Karpas-422 (cell line): ENCODE results near the gene EYA4. TPM values are rescaled to one million over a fixed set of nuclear protein-coding genes. Genes with fewer than 3 reads are reported as not detected.

Experiments
- DNase-seq: peaks from one replicate; pipeline ENCODE4 v3.0.0-alpha.2; 2015
- H2AFZ ChIP-seq: fragments of 200-600 bp; sonication (generic); 2 replicates; pipeline ENCODE4 v1.6.1; 2014; ENCODE audit warnings: antibody characterized with exemption, low read length, mixed read lengths
- H3K27ac ChIP-seq: fragments of 200-600 bp; sonication (generic); 2 replicates; pipeline ENCODE4 v1.5.1; 2014; ENCODE audit warnings: mild to moderate bottlenecking, low read length, moderate library complexity
- H3K27me3 ChIP-seq: fragments of 200-600 bp; sonication (generic); 2 replicates; pipeline ENCODE4 v1.6.1; 2014; ENCODE audit warnings: low read length, mixed read lengths
- H3K36me3 ChIP-seq: fragments of 200-600 bp; sonication (generic); 2 replicates; pipeline ENCODE4 v1.6.1; 2014; ENCODE audit warnings: low read length, mixed read lengths; ENCODE audit not compliant: insufficient read depth
- H3K4me1 ChIP-seq: fragments of 200-600 bp; sonication (generic); 2 replicates; pipeline ENCODE4 v1.6.1; 2014; ENCODE audit warnings: mild to moderate bottlenecking, low read length, mixed read lengths
- H3K4me2 ChIP-seq: fragments of 200-600 bp; sonication (generic); 2 replicates; pipeline ENCODE4 v1.6.1; 2014; ENCODE audit warnings: low read length, low read depth, mild to moderate bottlenecking; ENCODE audit not compliant: poor library complexity, severe bottlenecking
- H3K4me3 ChIP-seq: fragments of 200-600 bp; sonication (generic); 2 replicates; pipeline ENCODE4 v1.5.1; 2014; ENCODE audit warnings: mild to moderate bottlenecking, antibody characterized with exemption, low read length, mixed read lengths
- H3K79me2 ChIP-seq: fragments of 200-600 bp; sonication (generic); 2 replicates; pipeline ENCODE4 v1.6.1; 2014; ENCODE audit warnings: mild to moderate bottlenecking, low read length, mixed read lengths
- H3K9ac ChIP-seq: fragments of 200-600 bp; sonication (generic); 2 replicates; pipeline ENCODE4 v1.6.0; 2014; ENCODE audit warnings: low read length
- H3K9me2 ChIP-seq: fragments of 200-600 bp; sonication (generic), shearing (Covaris generic); replicated peaks from 2 replicates; pipeline ENCODE4 v1.6.0; 2014; ENCODE audit warnings: mild to moderate bottlenecking, low read length, moderate library complexity; ENCODE audit not compliant: insufficient read depth
- H3K9me3 ChIP-seq: fragments of 300-700, 200-600 bp; sonication (generic); 2 replicates; pipeline ENCODE4 v1.6.1; 2014; ENCODE audit warnings: low read length, mixed read lengths
- H4K20me1 ChIP-seq: fragments of 200-600 bp; sonication (generic); 2 replicates; pipeline ENCODE4 v1.6.1; 2014; ENCODE audit warnings: mild to moderate bottlenecking, antibody characterized with exemption, low read length, low read depth; ENCODE audit not compliant: insufficient read depth
- total RNA-seq: library from RNA; depleted of rRNA; stranded (reverse); fragments of >200 nt; shearing (Covaris generic); gene quantifications from 2 replicates; pipeline ENCODE4 v1.2.3, GENCODE V29; 2014; ENCODE audit warnings: low replicate concordance

The EYA4 gene
- total RNA-seq, 1 experiment from 2014 or later, result not detected

DNA sequence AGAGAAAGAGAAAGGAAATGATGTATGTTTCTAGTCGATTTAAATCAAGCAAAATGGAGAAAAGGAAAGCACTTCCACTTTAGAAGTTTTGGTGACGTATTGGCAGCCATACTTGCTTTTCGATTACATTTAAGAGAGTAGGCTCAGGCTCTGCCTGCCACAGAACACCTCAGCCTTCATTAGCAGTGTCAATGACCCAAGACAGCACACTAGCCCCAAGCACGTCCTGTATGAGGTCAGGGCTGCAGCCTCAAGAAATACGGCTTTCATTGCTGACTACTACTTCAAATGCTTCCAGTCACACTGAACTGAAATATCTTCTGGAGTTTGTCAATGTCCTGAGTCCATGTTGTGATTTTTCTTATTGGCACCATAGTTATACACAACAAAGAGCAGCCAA is 285.3 kb downstream of the EYA4 start:
- no peak overlapping the region for H3K4me3 ChIP-seq
- no peaks in the 10 kb centered on the region for H3K4me1 ChIP-seq
- no peaks in the 10 kb centered on the region for H3K27me3 ChIP-seq
- no peak for DNase-seq
- no peak overlapping the region for H3K4me2 ChIP-seq
- no peak overlapping the region for H3K9ac ChIP-seq
- H2AFZ ChIP-seq, result no peak overlapping the region
- H3K79me2 ChIP-seq, result no peaks in the 10 kb centered on the region
- no peak overlapping the region for H3K27ac ChIP-seq
- no peaks in the 10 kb centered on the region for H4K20me1 ChIP-seq
- H3K9me2 ChIP-seq, result no peaks in the 10 kb centered on the region
- no peaks in the 10 kb centered on the region for H3K36me3 ChIP-seq
- H3K9me3 ChIP-seq, result no peaks in the 10 kb centered on the region

GRCh38 chr6:133528566-133528965 is 287.4 kb downstream of the EYA4 start:
- DNase-seq, result no peak
- Histone ChIP-seq H4K20me1 (no peaks in the 10 kb centered on the region), H3K4me2 (no peak overlapping the region), H3K36me3 (no peaks in the 10 kb centered on the region), H3K9me3 (no peaks in the 10 kb centered on the region), H3K27me3 (no peaks in the 10 kb centered on the region), H2AFZ (no peak overlapping the region), H3K4me3 (no peak overlapping the region), H3K4me1 (no peaks in the 10 kb centered on the region), H3K27ac (no peak overlapping the region), H3K79me2 (no peaks in the 10 kb centered on the region), H3K9me2 (no peaks in the 10 kb centered on the region), H3K9ac (no peak overlapping the region)

- Histone ChIP-seq H3K27ac (no peak overlapping the region), H3K36me3 (no peaks in the 10 kb centered on the region), H4K20me1 (no peaks in the 10 kb centered on the region), H3K27me3 (no peaks in the 10 kb centered on the region), H3K4me1 (no peaks in the 10 kb centered on the region), H3K9me2 (no peaks in the 10 kb centered on the region), H3K9ac (no peak overlapping the region), H3K79me2 (no peaks in the 10 kb centered on the region), H3K4me3 (no peak overlapping the region), H2AFZ (no peak overlapping the region), H3K4me2 (no peak overlapping the region), H3K9me3 (no peaks in the 10 kb centered on the region)
- no peak for DNase-seq
Measured at GRCh38 chr6:133532908-133533307, 291.8 kb downstream of the EYA4 start.

GRCh38 chr6:133539502-133540259 is 298.5 kb downstream of the EYA4 start:
- H2AFZ ChIP-seq, result no peak overlapping the region
- no peak overlapping the region for H3K27ac ChIP-seq
- no peak overlapping the region for H3K9ac ChIP-seq
- H3K36me3 ChIP-seq, result no peaks in the 10 kb centered on the region
- H3K4me3 ChIP-seq, result no peak overlapping the region
- no peaks in the 10 kb centered on the region for H3K4me1 ChIP-seq
- H3K4me2 ChIP-seq, result no peak overlapping the region
- no peaks in the 10 kb centered on the region for H3K27me3 ChIP-seq
- no peaks in the 10 kb centered on the region for H4K20me1 ChIP-seq
- no peaks in the 10 kb centered on the region for H3K9me2 ChIP-seq
- no peaks in the 10 kb centered on the region for H3K79me2 ChIP-seq
- H3K9me3 ChIP-seq, result no peaks in the 10 kb centered on the region
- DNase-seq, result no peak

DNA sequence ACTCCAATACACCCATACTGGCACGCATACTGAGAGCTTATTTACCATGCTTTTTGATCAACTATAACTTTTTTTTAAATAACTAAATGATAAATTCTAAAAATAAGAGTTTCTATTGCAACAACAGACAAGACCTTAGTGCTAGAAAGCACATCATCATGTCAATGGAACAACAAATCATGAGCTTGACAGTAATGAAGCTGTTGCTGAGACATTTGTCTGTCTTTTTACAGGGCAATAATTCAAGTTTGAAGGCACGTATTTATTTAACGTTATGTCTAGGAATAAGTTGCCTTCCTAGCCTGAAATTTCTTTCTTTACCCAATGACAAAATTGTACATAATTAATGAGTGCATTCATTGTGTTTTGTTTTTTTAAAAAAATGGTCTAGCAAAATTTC is 299.2 kb downstream of the EYA4 start:
- no peak for DNase-seq
- Histone ChIP-seq H3K4me2 (no peak overlapping the region), H2AFZ (no peak overlapping the region), H3K36me3 (no peaks in the 10 kb centered on the region), H3K9ac (no peak overlapping the region), H3K27me3 (no peaks in the 10 kb centered on the region), H3K79me2 (no peaks in the 10 kb centered on the region), H3K4me1 (no peaks in the 10 kb centered on the region), H3K9me2 (no peaks in the 10 kb centered on the region), H4K20me1 (no peaks in the 10 kb centered on the region), H3K4me3 (no peak overlapping the region), H3K9me3 (no peaks in the 10 kb centered on the region), H3K27ac (no peak overlapping the region)

GRCh38 chr6:133541040-133541439 is 299.9 kb downstream of the EYA4 start:
- H3K9me3 ChIP-seq, result no peaks in the 10 kb centered on the region
- H3K9me2 ChIP-seq, result no peaks in the 10 kb centered on the region
- H4K20me1 ChIP-seq, result no peaks in the 10 kb centered on the region
- no peak overlapping the region for H3K4me2 ChIP-seq
- no peaks in the 10 kb centered on the region for H3K36me3 ChIP-seq
- no peak for DNase-seq
- H3K9ac ChIP-seq, result no peak overlapping the region
- H3K4me1 ChIP-seq, result no peaks in the 10 kb centered on the region
- no peak overlapping the region for H3K27ac ChIP-seq
- no peaks in the 10 kb centered on the region for H3K27me3 ChIP-seq
- H3K4me3 ChIP-seq, result no peak overlapping the region
- no peaks in the 10 kb centered on the region for H3K79me2 ChIP-seq
- H2AFZ ChIP-seq, result no peak overlapping the region

GRCh38 chr6:133542056-133542821 is 301.1 kb downstream of the EYA4 start:
- Histone ChIP-seq H3K9me2 (no peaks in the 10 kb centered on the region), H3K79me2 (no peaks in the 10 kb centered on the region), H3K9me3 (no peaks in the 10 kb centered on the region), H2AFZ (no peak overlapping the region), H3K4me1 (no peaks in the 10 kb centered on the region), H3K27ac (no peak overlapping the region), H3K9ac (no peak overlapping the region), H4K20me1 (no peaks in the 10 kb centered on the region), H3K4me3 (no peak overlapping the region), H3K36me3 (no peaks in the 10 kb centered on the region), H3K27me3 (no peaks in the 10 kb centered on the region), H3K4me2 (no peak overlapping the region)
- no peak for DNase-seq

DNA sequence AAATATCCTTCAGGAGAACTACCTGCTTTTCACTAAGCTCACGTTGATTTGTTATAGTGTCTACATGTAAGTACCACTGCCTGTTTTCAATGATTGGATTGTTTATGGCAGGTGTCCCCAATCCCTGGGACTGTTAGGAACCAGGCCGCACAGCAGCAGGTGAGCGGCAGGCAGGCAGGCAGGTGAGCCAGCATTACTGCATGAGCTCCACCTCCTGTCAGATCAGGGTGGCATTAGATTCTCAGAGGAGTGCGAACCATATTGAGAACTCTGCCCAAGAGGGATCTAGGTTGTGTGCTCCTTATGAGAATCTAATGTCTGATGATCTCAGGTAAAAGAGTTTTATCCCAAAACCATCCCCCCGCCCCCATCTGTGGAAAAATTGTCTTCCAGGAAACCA is 303.3 kb downstream of the EYA4 start:
- H4K20me1 ChIP-seq, result no peaks in the 10 kb centered on the region
- no peak overlapping the region for H3K4me2 ChIP-seq
- H3K79me2 ChIP-seq, result no peaks in the 10 kb centered on the region
- no peak overlapping the region for H3K27ac ChIP-seq
- H3K9ac ChIP-seq, result no peak overlapping the region
- no peak overlapping the region for H2AFZ ChIP-seq
- DNase-seq, result no peak
- H3K4me3 ChIP-seq, result no peak overlapping the region
- no peaks in the 10 kb centered on the region for H3K9me2 ChIP-seq
- no peaks in the 10 kb centered on the region for H3K4me1 ChIP-seq
- H3K36me3 ChIP-seq, result no peaks in the 10 kb centered on the region
- H3K9me3 ChIP-seq, result no peaks in the 10 kb centered on the region
- H3K27me3 ChIP-seq, result no peaks in the 10 kb centered on the region
